ENCODE measurements around the gene TMEM132D. TPM values are rescaled to one million over a fixed set of nuclear protein-coding genes. Genes with fewer than 3 reads are reported as not detected.

The TMEM132D gene
- total RNA-seq, 2 donors from 2014 or later, result under 0.01 to 0.26 TPM

DNA sequence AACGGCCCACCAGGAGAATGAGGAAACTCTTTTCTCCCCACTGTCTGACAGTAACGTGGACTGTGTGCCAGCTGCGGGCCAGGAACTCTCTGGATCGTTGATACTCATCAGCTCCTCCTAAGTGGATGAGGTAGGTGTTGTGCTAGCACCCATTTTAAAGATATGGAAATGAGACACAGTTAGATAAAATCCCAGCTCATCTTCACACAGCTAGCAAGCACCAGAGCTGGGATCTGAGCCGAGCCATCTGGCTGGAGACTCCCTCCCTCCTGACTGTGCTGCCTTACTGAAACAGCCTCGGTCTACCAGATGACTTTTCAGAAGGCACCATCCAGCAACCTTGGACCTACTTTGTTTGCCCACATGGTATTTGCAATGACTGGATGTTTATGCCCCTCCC lies 49.2 kb downstream of the TMEM132D start:
- H3K4me3 ChIP-seq, result no peak overlapping the region
- H3K4me1 ChIP-seq, result no peaks in the 10 kb centered on the region
- H3K36me3 ChIP-seq (replicated peaks in 1 of 2; ENCODE audit: insufficient read depth in 1 of 2, low read depth in 2 of 2), result no peaks in the 10 kb centered on the region
- ATAC-seq, result no peak
- 29 to 63% methylated on average over 5 to 6 of the region's 6 CpGs for WGBS, 2 donors
- DNase-seq, result no peak
- TF ChIP-seq, protein P1, sequence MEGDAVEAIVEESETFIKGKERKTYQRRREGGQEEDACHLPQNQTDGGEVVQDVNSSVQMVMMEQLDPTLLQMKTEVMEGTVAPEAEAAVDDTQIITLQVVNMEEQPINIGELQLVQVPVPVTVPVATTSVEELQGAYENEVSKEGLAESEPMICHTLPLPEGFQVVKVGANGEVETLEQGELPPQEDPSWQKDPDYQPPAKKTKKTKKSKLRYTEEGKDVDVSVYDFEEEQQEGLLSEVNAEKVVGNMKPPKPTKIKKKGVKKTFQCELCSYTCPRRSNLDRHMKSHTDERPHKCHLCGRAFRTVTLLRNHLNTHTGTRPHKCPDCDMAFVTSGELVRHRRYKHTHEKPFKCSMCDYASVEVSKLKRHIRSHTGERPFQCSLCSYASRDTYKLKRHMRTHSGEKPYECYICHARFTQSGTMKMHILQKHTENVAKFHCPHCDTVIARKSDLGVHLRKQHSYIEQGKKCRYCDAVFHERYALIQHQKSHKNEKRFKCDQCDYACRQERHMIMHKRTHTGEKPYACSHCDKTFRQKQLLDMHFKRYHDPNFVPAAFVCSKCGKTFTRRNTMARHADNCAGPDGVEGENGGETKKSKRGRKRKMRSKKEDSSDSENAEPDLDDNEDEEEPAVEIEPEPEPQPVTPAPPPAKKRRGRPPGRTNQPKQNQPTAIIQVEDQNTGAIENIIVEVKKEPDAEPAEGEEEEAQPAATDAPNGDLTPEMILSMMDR (IDR thresholded peaks at IDR 0.05), result no peak
- TF ChIP-seq POLR2A (IDR thresholded peaks at IDR 0.05), result no peak
- intact Hi-C loops (cut with DNase I), result no loop called here
- no peaks in the 10 kb centered on the region for H3K9me3 ChIP-seq
- no peak overlapping the region for H3K27ac ChIP-seq
- H3K27me3 ChIP-seq, result no peaks in the 10 kb centered on the region

DNA sequence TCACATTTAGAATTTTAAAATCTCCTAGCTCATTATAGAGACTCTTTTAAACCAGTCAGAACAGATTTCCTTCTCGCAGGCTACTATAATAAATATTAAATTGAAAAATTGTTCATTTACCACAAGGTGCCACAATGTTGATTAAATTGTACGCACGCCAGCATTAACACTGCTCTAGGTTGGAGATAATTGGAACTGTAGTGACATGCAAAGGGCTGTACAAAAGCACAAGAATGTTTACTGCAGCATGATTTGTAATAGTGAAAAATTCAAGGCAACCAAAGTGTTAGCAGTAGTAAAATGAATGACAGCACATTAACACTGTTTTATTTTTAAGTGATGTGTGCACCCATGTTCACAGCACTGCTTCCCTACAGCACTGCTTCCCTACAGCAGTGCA lies 52.5 kb downstream of the TMEM132D start:
- no peak for ATAC-seq
- no peak for DNase-seq
- H3K9me3 ChIP-seq, result no peaks in the 10 kb centered on the region
- no peaks in the 10 kb centered on the region for H3K4me1 ChIP-seq
- no peak overlapping the region for H3K27ac ChIP-seq
- no peaks in the 10 kb centered on the region for H3K36me3 ChIP-seq (replicated peaks in 1 of 2; ENCODE audit: insufficient read depth in 1 of 2, low read depth in 2 of 2)
- H3K27me3 ChIP-seq, result no peaks in the 10 kb centered on the region
- H3K4me3 ChIP-seq, result no peak overlapping the region
- intact Hi-C loops (cut with DNase I), result no loop called here
- TF ChIP-seq, protein P1 (IDR thresholded peaks at IDR 0.05), result no peak
- TF ChIP-seq POLR2A (IDR thresholded peaks at IDR 0.05), result no peak
- 52 to 56% methylated on average over 3 of the region's 3 CpGs for WGBS, 2 donors

DNA sequence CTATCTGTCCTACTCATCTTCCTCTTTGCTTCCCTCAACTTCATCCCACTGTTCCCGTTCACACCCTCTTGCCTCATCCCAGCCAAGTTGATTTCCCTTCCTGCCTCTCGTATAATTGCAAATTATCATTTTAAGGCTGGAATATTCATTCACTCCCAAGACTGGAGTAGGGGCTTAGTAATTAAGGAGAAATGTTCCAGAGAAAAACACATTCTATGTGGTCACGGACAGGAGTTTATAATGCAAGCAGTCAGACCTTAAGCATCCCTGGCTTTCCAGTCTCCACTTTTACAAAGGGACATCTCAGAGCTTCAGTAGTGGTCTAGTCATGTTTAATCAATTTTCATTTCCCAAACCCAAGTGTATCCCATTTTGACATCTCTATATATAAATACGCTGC lies 54.9 kb downstream of the TMEM132D start:
- Histone ChIP-seq H3K27me3 (no peaks in the 10 kb centered on the region), H3K27ac (no peak overlapping the region), H3K4me1 (no peaks in the 10 kb centered on the region), H3K36me3 (replicated peaks in 1 of 2; ENCODE audit: insufficient read depth in 1 of 2, low read depth in 2 of 2) (no peaks in the 10 kb centered on the region), H3K9me3 (no peaks in the 10 kb centered on the region), H3K4me3 (no peak overlapping the region)
- intact Hi-C loops (cut with DNase I), result no loop called here
- DNase-seq (no peak), ATAC-seq (no peak)
- WGBS, 2 donors, result 56 to 65% methylated on average over 4 of the region's 4 CpGs
- TF ChIP-seq, protein P1 (IDR thresholded peaks at IDR 0.05), result no peak

DNA sequence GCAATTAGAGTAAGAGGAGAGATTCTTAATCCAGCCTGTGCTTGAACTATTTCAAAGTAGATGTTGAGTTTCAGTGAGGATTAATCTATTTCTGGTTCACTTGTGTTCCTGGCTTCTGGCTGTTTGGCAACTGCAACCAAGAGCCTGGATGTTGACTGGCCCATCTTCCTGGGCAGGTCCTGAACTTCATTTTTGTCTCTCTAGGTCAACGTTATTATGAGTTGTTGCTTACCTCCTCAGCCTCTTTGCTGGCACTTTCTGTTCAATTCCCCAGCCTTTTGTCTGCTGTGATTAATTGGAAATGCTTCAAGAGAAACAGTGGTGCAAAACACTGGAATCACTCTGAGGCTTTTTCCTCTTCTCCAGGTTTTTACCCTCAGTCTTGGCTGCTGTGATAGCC lies 56.8 kb downstream of the TMEM132D start:
- WGBS, 2 donors, result 21% methylated on average over 1 of the region's 1 CpG
- no peak overlapping the region for H3K4me3 ChIP-seq
- H3K4me1 ChIP-seq, result no peaks in the 10 kb centered on the region
- H3K9me3 ChIP-seq, result no peaks in the 10 kb centered on the region
- no peak for ATAC-seq
- H3K36me3 ChIP-seq (replicated peaks in 1 of 2; ENCODE audit: insufficient read depth in 1 of 2, low read depth in 2 of 2), result no peaks in the 10 kb centered on the region
- peaks cover 0 to 5% of the 10 kb centered on the region in 2 donors for H3K27me3 ChIP-seq
- TF ChIP-seq, protein P1 (IDR thresholded peaks at IDR 0.05), result no peak
- no peak for TF ChIP-seq POLR2A (IDR thresholded peaks at IDR 0.05)
- no peak for DNase-seq
- intact Hi-C loops (cut with DNase I), result no loop called here
- H3K27ac ChIP-seq, result no peak overlapping the region

DNA sequence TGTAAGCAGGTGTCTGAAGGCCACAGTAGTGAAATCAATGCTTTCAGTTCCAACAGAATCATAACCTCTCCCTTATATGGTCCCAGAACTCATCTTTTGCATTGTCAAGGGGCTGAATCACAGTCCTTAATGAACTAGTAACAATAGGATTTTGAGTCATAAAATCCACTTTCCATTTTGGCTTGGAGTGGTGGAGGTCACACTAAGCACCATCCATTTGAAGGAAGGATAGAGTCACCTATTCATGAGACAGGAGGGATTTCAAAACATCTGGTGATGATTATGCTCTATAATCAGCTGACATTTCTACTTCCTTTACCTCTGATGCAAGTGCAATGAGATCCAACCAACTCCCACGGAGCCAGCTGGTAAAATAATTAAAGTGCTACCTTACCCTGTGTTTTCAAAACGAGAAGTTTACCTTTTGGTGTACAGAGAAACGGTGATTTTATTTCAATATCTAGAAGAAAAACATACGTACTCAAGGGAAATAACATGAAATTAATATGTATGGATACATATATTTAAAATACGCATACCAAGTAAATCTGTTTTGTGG lies 59.1 kb downstream of the TMEM132D start:
- H3K27ac ChIP-seq, result no peak overlapping the region
- no peaks in the 10 kb centered on the region for H3K9me3 ChIP-seq
- intact Hi-C loops (cut with DNase I), result no loop called here
- DNase-seq (no peak), ATAC-seq (no peak)
- TF ChIP-seq POLR2A (IDR thresholded peaks at IDR 0.05), result no peak
- TF ChIP-seq, protein P1 (IDR thresholded peaks at IDR 0.05), result no peak
- H3K36me3 ChIP-seq (replicated peaks in 1 of 2; ENCODE audit: insufficient read depth in 1 of 2, low read depth in 2 of 2), result no peaks in the 10 kb centered on the region
- H3K4me3 ChIP-seq, result no peak overlapping the region
- peaks cover 0 to 5% of the 10 kb centered on the region in 2 donors for H3K27me3 ChIP-seq
- H3K4me1 ChIP-seq, result no peaks in the 10 kb centered on the region
- 50 to 60% methylated on average over 5 of the region's 5 CpGs for WGBS, 2 donors

All from body of pancreas (tissue), 4 donors.